Mesenchymal stem cell (in vitro differentiated cells and primary cell): ENCODE data around the gene LRP1B.

Experiments
- DNase-seq: peaks from one replicate; pipeline ENCODE4 v3.0.0-alpha.2; 2013
- H2AFZ ChIP-seq: one replicate; pipeline ENCODE4 v1.6.1; 2013; ENCODE audit warnings: low read depth, mild to moderate bottlenecking, control low read depth, inconsistent platforms, low read length, moderate library complexity
- H2AK5ac ChIP-seq: 2 replicates; pipeline ENCODE4 v1.6.1; 2013; ENCODE audit warnings: low read length, moderate library complexity, mild to moderate bottlenecking, inconsistent platforms; ENCODE audit not compliant: severe bottlenecking
- H2BK120ac ChIP-seq: one replicate; pipeline ENCODE4 v1.6.1; 2013; ENCODE audit warnings: low read depth, mild to moderate bottlenecking, inconsistent platforms, low read length, moderate library complexity
- H2BK12ac ChIP-seq, 2 experiments: one replicate each; pipeline ENCODE4 v1.6.1; 2013; ENCODE audit warnings: inconsistent platforms in 2 of 2, low read length in 2 of 2, mild to moderate bottlenecking in 2 of 2, moderate library complexity in 2 of 2, control low read depth in 1 of 2
- H2BK15ac ChIP-seq: one replicate; pipeline ENCODE4 v1.6.1; 2013; ENCODE audit warnings: mild to moderate bottlenecking, low read depth, inconsistent platforms; ENCODE audit not compliant: poor library complexity, severe bottlenecking
- H2BK5ac ChIP-seq: 2 replicates; pipeline ENCODE4 v1.6.1; 2013; ENCODE audit warnings: low read depth, mild to moderate bottlenecking, low read length, control low read depth, inconsistent platforms; ENCODE audit not compliant: poor library complexity, severe bottlenecking
- H3K14ac ChIP-seq, 2 experiments: one replicate each; pipeline ENCODE4 v1.6.1; 2013; ENCODE audit warnings: inconsistent platforms in 2 of 2, low read length in 2 of 2, control low read depth in 1 of 2, mild to moderate bottlenecking in 1 of 2, moderate library complexity in 1 of 2
- H3K18ac ChIP-seq, 2 experiments: one replicate each; pipeline ENCODE4 v1.6.1; 2013; ENCODE audit warnings: inconsistent platforms in 2 of 2, low read length in 2 of 2, control low read depth in 1 of 2, low read depth in 1 of 2, mild to moderate bottlenecking in 1 of 2
- H3K23ac ChIP-seq, 2 experiments: one replicate each; pipeline ENCODE4 v1.6.1; 2013; ENCODE audit warnings: inconsistent platforms in 2 of 2, low read length in 2 of 2, mild to moderate bottlenecking in 2 of 2, moderate library complexity in 2 of 2, control low read depth in 1 of 2
- H3K27ac ChIP-seq: 2 replicates; pipeline ENCODE4 v1.5.1; 2013; ENCODE audit warnings: mild to moderate bottlenecking, moderate library complexity, low read length, control low read depth, inconsistent platforms; ENCODE audit not compliant: poor library complexity, severe bottlenecking
- H3K27me3 ChIP-seq, 2 experiments: 2 replicates each; pipeline versions ENCODE4 v1.6.1 to v1.7.0; 2013; ENCODE audit warnings: low read length in 2 of 2, mild to moderate bottlenecking in 2 of 2, moderate library complexity in 2 of 2, control low read depth in 1 of 2, inconsistent platforms in 1 of 2; ENCODE audit not compliant: control insufficient read depth in 1 of 2, insufficient read depth in 1 of 2
- H3K36me3 ChIP-seq, 2 experiments: 2 replicates each; pipeline versions ENCODE4 v1.6.1 to v1.7.0; 2013; ENCODE audit warnings: low read length in 2 of 2, control low read depth in 1 of 2, inconsistent platforms in 1 of 2, low read depth in 1 of 2, mild to moderate bottlenecking in 1 of 2; ENCODE audit not compliant: insufficient read depth in 2 of 2, control insufficient read depth in 1 of 2
- H3K4ac ChIP-seq, 2 experiments: one replicate each; pipeline ENCODE4 v1.6.1; 2013; ENCODE audit warnings: inconsistent platforms in 2 of 2, low read length in 2 of 2, mild to moderate bottlenecking in 2 of 2, moderate library complexity in 2 of 2, control low read depth in 1 of 2, low read depth in 1 of 2
- H3K4me1 ChIP-seq: 2 replicates; pipeline ENCODE4 v1.6.1; 2013; ENCODE audit warnings: low read depth, low read length, control low read depth; ENCODE audit not compliant: control insufficient read depth, insufficient read depth
- H3K4me2 ChIP-seq: 2 replicates; pipeline ENCODE4 v1.6.1; 2013; ENCODE audit warnings: low read length, mild to moderate bottlenecking, inconsistent platforms; ENCODE audit not compliant: poor library complexity, severe bottlenecking
- H3K4me3 ChIP-seq, 2 experiments: 2 replicates each; pipeline versions ENCODE4 v1.5.1 to v1.7.0; 2013; ENCODE audit warnings: low read length in 2 of 2, mild to moderate bottlenecking in 2 of 2, control low read depth in 1 of 2, low read depth in 1 of 2; ENCODE audit not compliant: insufficient read depth in 1 of 2
- H3K79me1 ChIP-seq: replicated peaks from 2 replicates; pipeline ENCODE4 v1.6.1; 2013; ENCODE audit warnings: mild to moderate bottlenecking, control low read depth, low read length, inconsistent platforms; ENCODE audit not compliant: poor library complexity, severe bottlenecking
- H3K9ac ChIP-seq: 2 replicates; pipeline ENCODE4 v1.7.0; 2013; ENCODE audit warnings: mild to moderate bottlenecking, low read length, moderate library complexity
- H3K9me3 ChIP-seq: 2 replicates; pipeline ENCODE4 v1.7.0; 2013; ENCODE audit warnings: mild to moderate bottlenecking, low read length; ENCODE audit not compliant: control insufficient read depth
- H4K8ac ChIP-seq: one replicate; pipeline ENCODE4 v1.6.1; 2013; ENCODE audit warnings: inconsistent platforms, mild to moderate bottlenecking, low read length, moderate library complexity
- H4K91ac ChIP-seq: one replicate; pipeline ENCODE4 v1.6.1; 2013; ENCODE audit warnings: mild to moderate bottlenecking, low read length, inconsistent platforms
- WGBS: methylation state at CpG from one replicate; pipeline ENCODE4 v1.1.7; 2013; ENCODE audit warnings: mixed read lengths; 5-methylcytosine and 5-hydroxymethylcytosine counted together

LRP1B gene

DNA sequence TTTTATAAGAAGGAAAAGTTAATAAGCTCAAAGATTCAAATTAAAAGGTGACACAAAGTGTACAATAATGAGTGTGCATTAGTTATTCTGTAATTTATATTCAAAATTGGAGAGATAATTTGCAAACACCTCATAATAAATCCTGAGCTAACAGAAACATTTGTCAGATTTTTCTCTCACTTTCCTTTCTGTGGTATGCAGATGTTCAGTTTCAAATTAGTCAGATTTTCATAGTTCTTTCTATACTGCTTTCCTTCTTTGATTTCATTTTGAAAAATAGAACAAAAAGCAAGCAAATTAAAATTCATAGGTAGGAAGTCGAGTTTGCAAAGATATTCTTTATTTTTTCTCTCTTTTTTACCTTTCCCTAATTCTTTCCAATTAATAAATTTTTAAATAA lies 1930.5 kb downstream of the LRP1B start:
- Histone ChIP-seq H4K91ac (no peak overlapping the region), H3K27ac (no peak overlapping the region), H3K4me1 (no peaks in the 10 kb centered on the region), H3K18ac (no peak overlapping the region), H2BK120ac (no peak overlapping the region), H3K79me1 (no peaks in the 10 kb centered on the region), H3K27me3 (no peaks in the 10 kb centered on the region), H2BK12ac (no peak overlapping the region), H2BK15ac (no peak overlapping the region), H3K9me3 (no peaks in the 10 kb centered on the region), H4K8ac (no peak overlapping the region), H2AFZ (no peak overlapping the region), H3K36me3 (no peaks in the 10 kb centered on the region), H3K4ac (no peak overlapping the region), H2BK5ac (no peak overlapping the region), H3K14ac (no peak overlapping the region), H3K9ac (no peak overlapping the region), H3K23ac (no peak overlapping the region), H3K4me3 (no peak overlapping the region), H3K4me2 (no peak overlapping the region), H2AK5ac (no peak overlapping the region)
- no peak for DNase-seq
- no CpG with 5 or more reads among the region's 1 CpG for WGBS

DNA sequence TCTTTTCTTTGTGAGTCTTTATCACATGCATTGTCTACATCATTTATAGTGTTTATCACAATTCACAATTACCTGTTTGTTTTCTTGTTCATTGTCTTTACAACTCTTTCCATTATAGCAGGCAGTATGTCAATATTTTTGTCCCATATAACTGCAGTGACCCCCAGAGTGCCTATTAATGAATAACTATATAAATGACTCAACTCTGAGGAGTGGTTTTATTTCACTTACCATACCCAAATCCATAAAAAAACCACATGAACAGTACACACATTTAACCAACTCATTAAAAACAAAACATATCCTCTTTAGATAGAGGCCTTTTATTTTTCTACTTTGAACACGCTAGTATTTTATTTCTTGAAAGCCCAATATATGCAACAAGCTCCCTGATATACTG lies 1931.5 kb downstream of the LRP1B start:
- Histone ChIP-seq H4K91ac (no peak overlapping the region), H2BK12ac (no peak overlapping the region), H3K27me3 (no peaks in the 10 kb centered on the region), H3K9ac (no peak overlapping the region), H3K79me1 (no peaks in the 10 kb centered on the region), H3K36me3 (no peaks in the 10 kb centered on the region), H3K4me3 (no peak overlapping the region), H3K18ac (no peak overlapping the region), H2BK15ac (no peak overlapping the region), H2BK120ac (no peak overlapping the region), H3K27ac (no peak overlapping the region), H3K14ac (no peak overlapping the region), H2AK5ac (no peak overlapping the region), H3K9me3 (no peaks in the 10 kb centered on the region), H3K4me1 (no peaks in the 10 kb centered on the region), H3K4me2 (no peak overlapping the region), H2BK5ac (no peak overlapping the region), H3K23ac (no peak overlapping the region), H3K4ac (no peak overlapping the region), H4K8ac (no peak overlapping the region), H2AFZ (no peak overlapping the region)
- no CpG with 5 or more reads among the region's 1 CpG for WGBS
- DNase-seq: no peak

DNA sequence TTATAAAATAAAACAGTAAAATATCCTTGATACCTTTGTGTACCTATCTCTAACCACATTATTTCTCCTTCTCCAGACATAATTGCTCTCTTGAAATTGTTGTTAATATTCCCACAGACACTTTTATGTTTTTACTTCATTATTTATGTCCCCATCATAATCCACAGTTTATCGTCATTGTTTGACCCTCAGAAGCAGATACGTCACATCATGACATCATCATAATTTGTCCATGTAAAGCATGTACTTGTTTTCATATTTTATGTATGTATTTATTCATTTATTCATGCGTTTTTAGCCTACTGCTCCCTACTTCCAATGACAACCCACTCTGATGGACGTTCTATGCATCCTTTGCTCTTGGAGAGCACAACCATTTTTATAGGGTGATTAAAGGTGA lies 1943.7 kb downstream of the LRP1B start:
- no peak overlapping the region for H4K91ac ChIP-seq
- no peaks in the 10 kb centered on the region for H3K79me1 ChIP-seq
- no peaks in the 10 kb centered on the region for H3K9me3 ChIP-seq
- H3K4ac ChIP-seq: no peak overlapping the region
- no peaks in the 10 kb centered on the region for H3K27me3 ChIP-seq
- no peaks in the 10 kb centered on the region for H3K36me3 ChIP-seq
- H3K9ac ChIP-seq: no peak overlapping the region
- H3K14ac ChIP-seq: no peak overlapping the region
- whole genome bisulfite sequencing: 89% methylated on average over 3 of the region's 4 CpGs
- no peak overlapping the region for H2BK5ac ChIP-seq
- no peak overlapping the region for H3K4me3 ChIP-seq
- H2BK15ac ChIP-seq: no peak overlapping the region
- no peak overlapping the region for H2BK120ac ChIP-seq
- H2AK5ac ChIP-seq: no peak overlapping the region
- H4K8ac ChIP-seq: no peak overlapping the region
- H3K4me2 ChIP-seq: no peak overlapping the region
- no peak overlapping the region for H2AFZ ChIP-seq
- DNase-seq: no peak
- no peaks in the 10 kb centered on the region for H3K4me1 ChIP-seq
- H3K23ac ChIP-seq: no peak overlapping the region
- H2BK12ac ChIP-seq: no peak overlapping the region
- no peak overlapping the region for H3K18ac ChIP-seq
- no peak overlapping the region for H3K27ac ChIP-seq

DNA sequence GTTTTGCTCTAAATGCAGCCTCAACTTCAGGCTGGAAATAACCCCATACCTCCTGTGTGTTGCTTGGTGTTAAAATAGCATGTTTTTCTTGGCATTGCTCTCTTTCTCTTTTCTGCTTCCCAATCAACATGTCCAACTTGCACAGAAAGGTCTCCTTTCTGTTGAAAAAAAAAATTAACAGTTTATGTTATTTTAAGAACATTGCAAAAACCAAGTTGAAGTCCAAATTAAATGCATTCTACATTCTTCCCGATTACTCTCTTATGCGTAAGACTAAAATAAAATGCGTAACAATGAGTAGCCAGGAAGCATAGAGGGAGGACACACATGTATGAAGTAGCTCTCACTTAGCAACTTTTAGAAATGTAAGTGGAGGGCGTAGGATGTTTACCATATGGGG lies 1944.5 kb downstream of the LRP1B start:
- H3K4me1 ChIP-seq: no peaks in the 10 kb centered on the region
- no peak overlapping the region for H2BK120ac ChIP-seq
- H2BK12ac ChIP-seq: no peak overlapping the region
- no peaks in the 10 kb centered on the region for H3K27me3 ChIP-seq
- H3K4me3 ChIP-seq: no peak overlapping the region
- H3K9ac ChIP-seq: no peak overlapping the region
- no peaks in the 10 kb centered on the region for H3K79me1 ChIP-seq
- H3K4me2 ChIP-seq: no peak overlapping the region
- H4K8ac ChIP-seq: no peak overlapping the region
- no peak overlapping the region for H3K23ac ChIP-seq
- WGBS: 96% methylated on average over 4 of the region's 4 CpGs
- H2AFZ ChIP-seq: no peak overlapping the region
- no peak overlapping the region for H3K18ac ChIP-seq
- H3K14ac ChIP-seq: no peak overlapping the region
- H4K91ac ChIP-seq: no peak overlapping the region
- H2BK5ac ChIP-seq: no peak overlapping the region
- no peak for DNase-seq
- H3K27ac ChIP-seq: no peak overlapping the region
- no peaks in the 10 kb centered on the region for H3K9me3 ChIP-seq
- H3K36me3 ChIP-seq: no peaks in the 10 kb centered on the region
- H2AK5ac ChIP-seq: no peak overlapping the region
- H3K4ac ChIP-seq: no peak overlapping the region
- H2BK15ac ChIP-seq: no peak overlapping the region
